ENCODE data around the gene ARSA.
"Not testable (repeated sequence)": the region's sequence is repeated elsewhere in the genome, so short reads cannot be mapped to it uniquely, and the experiment has no call there.

ARSA gene

DNA sequence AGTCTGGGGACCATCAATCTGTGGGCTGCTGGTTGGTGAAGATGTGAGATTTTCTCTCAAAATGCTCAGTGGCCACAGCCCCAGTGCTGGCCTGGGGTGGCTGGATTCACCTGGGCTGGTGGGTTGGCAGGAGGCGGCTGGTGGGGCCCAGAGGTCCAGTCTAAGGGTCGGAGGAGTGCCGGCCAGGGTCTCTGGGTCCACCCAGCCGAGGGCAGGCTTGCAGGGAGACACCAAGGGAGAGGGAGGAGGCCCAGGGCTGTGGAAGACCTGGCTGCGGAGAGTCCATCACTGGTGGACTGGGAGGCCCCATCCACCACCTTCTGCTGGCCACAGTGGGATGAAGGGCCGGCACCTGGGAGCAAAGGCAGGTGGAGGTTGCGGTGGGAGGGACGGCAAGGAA, 44.1 kb upstream of the ARSA start:
- 93 to 94% methylated on average over 8 of the region's 8 CpGs for WGBS, 2 experiments (ENCODE audit: insufficient coverage in 2 of 2)
- H3K4me1 ChIP-seq (ENCODE audit: control insufficient read depth, insufficient read depth, low read length, poor library complexity, severe bottlenecking): peaks cover 4% of the 10 kb centered on the region
- H3K27ac ChIP-seq (ENCODE audit: low read depth, low read length, severe bottlenecking): peak overlapping the region; percentile 57
- no peak overlapping the region for H3K4me3 ChIP-seq (ENCODE audit: extremely low read depth, insufficient read depth, low read length, poor library complexity, severe bottlenecking)
- H3K36me3 ChIP-seq (ENCODE audit: control insufficient read depth, insufficient read depth, low read length): peaks cover 5% of the 10 kb centered on the region
- H3K9me3 ChIP-seq (ENCODE audit: control insufficient read depth, low read length): no peaks in the 10 kb centered on the region

- peaks cover 4% of the 10 kb centered on the region for H3K4me1 ChIP-seq (ENCODE audit: control insufficient read depth, insufficient read depth, low read length, poor library complexity, severe bottlenecking)
- H3K4me3 ChIP-seq (ENCODE audit: extremely low read depth, insufficient read depth, low read length, poor library complexity, severe bottlenecking): no peak overlapping the region
- H3K27ac ChIP-seq (ENCODE audit: low read depth, low read length, severe bottlenecking): peak overlapping the region; percentile 57
- no peaks in the 10 kb centered on the region for H3K9me3 ChIP-seq (ENCODE audit: control insufficient read depth, low read length)
- H3K36me3 ChIP-seq (ENCODE audit: control insufficient read depth, insufficient read depth, low read length): peaks cover under 1% of the 10 kb centered on the region
- 86 to 90% methylated on average over 7 to 9 of the region's 11 CpGs for WGBS, 2 experiments (ENCODE audit: insufficient coverage in 2 of 2)
Observed at GRCh38 chr22:50671641-50672040, 43.7 kb upstream of the ARSA start.

DNA sequence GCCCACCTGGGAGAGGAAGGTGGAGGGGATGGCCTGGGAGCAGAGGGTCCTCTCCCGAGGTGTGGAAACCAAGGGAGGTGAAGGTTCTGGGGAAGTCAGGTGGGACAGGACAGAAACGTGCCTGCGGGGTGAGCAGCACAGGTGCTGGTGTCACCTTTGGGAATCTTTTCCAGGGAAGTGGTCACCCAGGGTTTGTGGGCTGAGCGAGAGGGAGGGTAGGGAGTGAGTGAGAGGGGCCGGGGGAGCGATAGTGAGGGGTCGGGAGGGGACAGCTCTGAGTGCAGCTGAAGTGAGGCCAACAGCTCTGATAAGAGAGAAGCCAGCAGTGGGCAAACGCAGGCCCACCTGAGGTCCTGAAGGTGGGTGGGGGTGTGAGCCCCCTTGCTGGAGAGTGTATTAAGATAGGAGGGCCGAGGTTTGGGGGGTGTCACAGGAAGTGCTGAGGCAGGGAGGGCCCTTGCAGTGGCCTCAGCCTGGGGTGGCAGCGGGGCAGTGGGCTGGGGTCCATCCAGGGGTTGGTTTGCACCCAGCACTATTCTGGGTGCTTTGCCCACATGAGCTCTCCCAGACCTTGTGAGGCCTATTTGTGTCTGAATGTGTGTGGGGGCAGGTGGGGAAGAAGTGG, 43.1 kb upstream of the ARSA start:
- Histone ChIP-seq H3K27ac (ENCODE audit: low read depth, low read length, severe bottlenecking) (no peak overlapping the region), H3K4me3 (ENCODE audit: extremely low read depth, insufficient read depth, low read length, poor library complexity, severe bottlenecking) (no peak overlapping the region), H3K36me3 (ENCODE audit: control insufficient read depth, insufficient read depth, low read length) (no peaks in the 10 kb centered on the region), H3K9me3 (ENCODE audit: control insufficient read depth, low read length) (no peaks in the 10 kb centered on the region), H3K4me1 (ENCODE audit: control insufficient read depth, insufficient read depth, low read length, poor library complexity, severe bottlenecking) (peaks cover 4% of the 10 kb centered on the region)
- WGBS, 2 experiments (ENCODE audit: insufficient coverage in 2 of 2): 72 to 79% methylated on average over 10 of the region's 10 CpGs

- no peak overlapping the region for H3K4me3 ChIP-seq (ENCODE audit: extremely low read depth, insufficient read depth, low read length, poor library complexity, severe bottlenecking)
- WGBS, 2 experiments (ENCODE audit: insufficient coverage in 2 of 2): 67 to 83% methylated on average over 4 of the region's 4 CpGs
- H3K9me3 ChIP-seq (ENCODE audit: control insufficient read depth, low read length): no peaks in the 10 kb centered on the region
- peaks cover 4% of the 10 kb centered on the region for H3K4me1 ChIP-seq (ENCODE audit: control insufficient read depth, insufficient read depth, low read length, poor library complexity, severe bottlenecking)
- no peak overlapping the region for H3K27ac ChIP-seq (ENCODE audit: low read depth, low read length, severe bottlenecking)
- H3K36me3 ChIP-seq (ENCODE audit: control insufficient read depth, insufficient read depth, low read length): no peaks in the 10 kb centered on the region
Observed at GRCh38 chr22:50670513-50670912, 42.6 kb upstream of the ARSA start.

DNA sequence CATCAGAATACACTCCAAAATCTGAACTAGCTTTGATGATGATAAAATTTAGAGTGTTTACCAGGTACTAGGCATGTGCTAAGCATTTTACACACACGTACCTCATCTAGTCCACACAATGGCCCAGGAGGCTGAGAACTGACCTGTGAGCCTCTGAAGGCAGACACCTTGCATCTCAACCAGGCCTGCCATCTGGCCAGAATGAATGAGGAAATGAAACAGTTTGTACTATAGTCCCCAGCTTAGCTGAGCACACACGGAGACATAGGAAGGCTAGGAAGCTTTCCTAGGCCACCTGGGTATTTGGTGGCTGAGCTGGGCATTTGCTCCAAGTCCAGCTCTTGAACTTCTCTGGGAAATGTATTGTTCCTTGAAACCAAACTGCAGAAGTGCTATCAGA, 37.8 kb upstream of the ARSA start:
- Histone ChIP-seq H3K4me3 (ENCODE audit: extremely low read depth, insufficient read depth, low read length, poor library complexity, severe bottlenecking) (no peak overlapping the region), H3K9me3 (ENCODE audit: control insufficient read depth, low read length) (no peaks in the 10 kb centered on the region)
- WGBS, 2 experiments (ENCODE audit: insufficient coverage in 2 of 2): 79 to 91% methylated on average over 1 of the region's 2 CpGs

DNA sequence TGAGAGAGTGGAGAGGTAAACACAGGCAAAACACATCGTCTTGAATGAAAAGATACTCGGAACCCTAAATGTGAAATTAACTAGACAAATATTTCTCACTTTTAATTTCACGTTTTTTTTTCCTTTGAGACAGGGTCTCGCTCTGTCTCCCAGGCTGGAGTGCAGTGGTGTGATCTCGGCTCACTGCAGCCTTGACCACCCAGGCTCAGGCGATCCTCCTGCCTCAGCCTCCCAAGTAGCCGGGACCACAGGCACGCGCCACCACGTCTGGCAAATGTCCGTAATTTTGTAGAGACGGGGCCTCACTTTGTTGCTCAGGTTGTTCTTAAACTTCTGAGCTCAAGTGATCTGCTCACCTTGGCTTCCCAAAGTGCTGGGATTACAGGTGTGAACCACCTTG, 37.3 kb upstream of the ARSA start:
- no peak overlapping the region for H3K4me3 ChIP-seq (ENCODE audit: extremely low read depth, insufficient read depth, low read length, poor library complexity, severe bottlenecking)
- H3K9me3 ChIP-seq (ENCODE audit: control insufficient read depth, low read length): no peaks in the 10 kb centered on the region
- H3K36me3 ChIP-seq (ENCODE audit: control insufficient read depth, insufficient read depth, low read length): no peaks in the 10 kb centered on the region
- H3K4me1 ChIP-seq (ENCODE audit: control insufficient read depth, insufficient read depth, low read length, poor library complexity, severe bottlenecking): no peaks in the 10 kb centered on the region
- WGBS, 2 experiments (ENCODE audit: insufficient coverage in 2 of 2): 89 to 93% methylated on average over 12 of the region's 12 CpGs
- H3K27ac ChIP-seq (ENCODE audit: low read depth, low read length, severe bottlenecking): no peak overlapping the region

More for the DNA sequence above, 37.8 kb upstream of the ARSA start:
- Histone ChIP-seq H3K36me3 (ENCODE audit: control insufficient read depth, insufficient read depth, low read length) (no peaks in the 10 kb centered on the region), H3K4me1 (ENCODE audit: control insufficient read depth, insufficient read depth, low read length, poor library complexity, severe bottlenecking) (no peaks in the 10 kb centered on the region), H3K27ac (ENCODE audit: low read depth, low read length, severe bottlenecking) (no peak overlapping the region)

GRCh38 chr22:50660306-50660705, 32.4 kb upstream of the ARSA start:
- no peak overlapping the region for H3K27ac ChIP-seq (ENCODE audit: low read depth, low read length, severe bottlenecking)
- no peak overlapping the region for H3K4me3 ChIP-seq (ENCODE audit: extremely low read depth, insufficient read depth, low read length, poor library complexity, severe bottlenecking)
- H3K36me3 ChIP-seq (ENCODE audit: control insufficient read depth, insufficient read depth, low read length): no peaks in the 10 kb centered on the region
- peaks cover 14% of the 10 kb centered on the region for H3K4me1 ChIP-seq (ENCODE audit: control insufficient read depth, insufficient read depth, low read length, poor library complexity, severe bottlenecking)
- no peaks in the 10 kb centered on the region for H3K9me3 ChIP-seq (ENCODE audit: control insufficient read depth, low read length)

DNA sequence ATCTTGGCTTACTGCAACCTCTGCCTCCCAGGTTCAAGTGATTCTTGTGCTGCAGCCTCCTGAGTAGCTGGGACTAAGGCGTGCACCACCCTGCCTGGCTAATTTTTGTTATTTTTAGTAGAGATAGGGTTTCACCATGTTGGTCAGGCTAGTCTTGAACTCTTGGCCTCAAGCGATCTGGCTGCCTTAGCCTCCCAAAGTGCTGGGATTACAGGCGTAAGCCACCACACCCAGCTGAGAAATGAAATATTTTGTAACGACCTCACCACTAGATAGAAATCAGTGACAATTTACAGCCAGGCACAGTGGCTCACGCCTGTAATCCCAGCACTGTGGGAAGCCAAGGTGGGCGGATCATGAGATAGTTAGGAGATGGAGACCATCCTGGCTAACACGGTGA, 31.8 kb upstream of the ARSA start:
- not testable (repeated sequence) for H3K4me3 ChIP-seq (ENCODE audit: extremely low read depth, insufficient read depth, low read length, poor library complexity, severe bottlenecking); H3K27ac ChIP-seq (ENCODE audit: low read depth, low read length, severe bottlenecking); H3K36me3 ChIP-seq (ENCODE audit: control insufficient read depth, insufficient read depth, low read length); H3K9me3 ChIP-seq (ENCODE audit: control insufficient read depth, low read length)
- WGBS, 2 experiments (ENCODE audit: insufficient coverage in 2 of 2): 90 to 94% methylated on average over 3 of the region's 7 CpGs
- H3K4me1 ChIP-seq (ENCODE audit: control insufficient read depth, insufficient read depth, low read length, poor library complexity, severe bottlenecking): peaks cover 14% of the 10 kb centered on the region

- Histone ChIP-seq H3K4me1 (ENCODE audit: control insufficient read depth, insufficient read depth, low read length, poor library complexity, severe bottlenecking) (peaks cover 14% of the 10 kb centered on the region), H3K4me3 (ENCODE audit: extremely low read depth, insufficient read depth, low read length, poor library complexity, severe bottlenecking) (no peak overlapping the region), H3K27ac (ENCODE audit: low read depth, low read length, severe bottlenecking) (no peak overlapping the region), H3K36me3 (ENCODE audit: control insufficient read depth, insufficient read depth, low read length) (no peaks in the 10 kb centered on the region), H3K9me3 (ENCODE audit: control insufficient read depth, low read length) (peaks cover 7% of the 10 kb centered on the region)
- WGBS, 2 experiments (ENCODE audit: insufficient coverage in 2 of 2): 67 to 94% methylated on average over 1 to 2 of the region's 4 CpGs
Observed at GRCh38 chr22:50657925-50658324, 30.0 kb upstream of the ARSA start.

GRCh38 chr22:50656122-50657070, 28.4 kb upstream of the ARSA start:
- Histone ChIP-seq H3K4me1 (ENCODE audit: control insufficient read depth, insufficient read depth, low read length, poor library complexity, severe bottlenecking) (peaks cover 14% of the 10 kb centered on the region), H3K36me3 (ENCODE audit: control insufficient read depth, insufficient read depth, low read length) (no peaks in the 10 kb centered on the region), H3K4me3 (ENCODE audit: extremely low read depth, insufficient read depth, low read length, poor library complexity, severe bottlenecking) (no peak overlapping the region), H3K27ac (ENCODE audit: low read depth, low read length, severe bottlenecking) (peak overlapping the region; percentile 86), H3K9me3 (ENCODE audit: control insufficient read depth, low read length) (peaks cover 7% of the 10 kb centered on the region)
- WGBS, 2 experiments (ENCODE audit: insufficient coverage in 2 of 2): 79 to 81% methylated on average over 21 of the region's 23 CpGs

GRCh38 chr22:50654664-50655063, 26.7 kb upstream of the ARSA start:
- Histone ChIP-seq H3K4me1 (ENCODE audit: control insufficient read depth, insufficient read depth, low read length, poor library complexity, severe bottlenecking) (peaks cover 14% of the 10 kb centered on the region), H3K9me3 (ENCODE audit: control insufficient read depth, low read length) (peaks cover 11% of the 10 kb centered on the region)
- 88 to 91% methylated on average over 5 to 6 of the region's 6 CpGs for WGBS, 2 experiments (ENCODE audit: insufficient coverage in 2 of 2)
- H3K36me3 ChIP-seq (ENCODE audit: control insufficient read depth, insufficient read depth, low read length); H3K27ac ChIP-seq (ENCODE audit: low read depth, low read length, severe bottlenecking); H3K4me3 ChIP-seq (ENCODE audit: extremely low read depth, insufficient read depth, low read length, poor library complexity, severe bottlenecking): not testable (repeated sequence)

Measured in mesodermal cell (in vitro differentiated cells).